K562 (cell line): ENCODE measurements around the gene DNAH10. TPM values are rescaled to one million over a fixed set of nuclear protein-coding genes. Genes with fewer than 3 reads are reported as not detected.
A peak's percentile ranks its signal among the peaks of the same experiment; 100 is the strongest.

Experiments
- ATAC-seq: fragments of 200-7000 bp; cut with Tn5 transposase; 3 replicates; pipeline ENCODE4 v1.9.1; 2020; ENCODE audit warnings: moderate library complexity
- BruUV-seq: library from RNA; stranded (reverse); fragments of 400-500 nt; replicated peaks from 2 replicates; lab custom pipeline; 2021; lab: Mats Ljungman, UMichigan
- CTCF ChIA-PET: fragments of 300-600 bp; formaldehyde crosslinking; extraction: SDS; loops from one replicate; lab custom pipeline; 2021; ENCODE audit warnings: low intra/inter-chr PET ratio; lab: Yijun Ruan, JAX
- POLR2A ChIA-PET: fragments of 300-600, 350-650 bp; sonication (Branson Sonifier 250); formaldehyde crosslinking; extraction: SDS; loops from one replicate; lab custom pipeline; 2021; ENCODE audit warnings: antibody characterized with exemption, inconsistent platforms; lab: Yijun Ruan, JAX
- DNase-seq, 4 experiments: peaks; one replicate each; pipeline versions ENCODE4 v3.0.0 to v3.0.0-alpha.2; 2011 to 2018; ENCODE audit warnings: low spot score in 3 of 4, mixed read lengths in 3 of 4; ENCODE audit errors: extremely low read depth in 1 of 4
- FAIRE-seq: peaks from 2 replicates; lab custom pipeline; 2011; peaks lifted over from hg19 to GRCh38; lab: Jason Lieb, UNC
- H2AFZ ChIP-seq: 2 replicates; pipeline ENCODE4 v1.6.0; 2011; ENCODE audit warnings: low read depth, low read length, control low read depth, inconsistent platforms
- H3K27ac ChIP-seq: fragments of 200-600 bp; 3 replicates; pipeline ENCODE4 v1.8.0; 2011; ENCODE audit warnings: low read depth, mild to moderate bottlenecking, control low read depth, inconsistent platforms, low read length, moderate library complexity, mixed read lengths; ENCODE audit errors: extremely low read depth
- H3K27me3 ChIP-seq, 2 experiments: fragments of 300-600 bp in 1 of 2; 2 replicates in 1 of 2; 3 replicates in 1 of 2; pipeline versions ENCODE4 v1.6.0 to v1.8.0; 2011; ENCODE audit warnings: inconsistent platforms in 2 of 2, low read length in 2 of 2, mild to moderate bottlenecking in 1 of 2, mixed read lengths in 1 of 2, moderate library complexity in 1 of 2; ENCODE audit not compliant: control insufficient read depth in 2 of 2, insufficient read depth in 2 of 2
- H3K36me3 ChIP-seq: fragments of 300-600 bp; 3 replicates; pipeline ENCODE4 v1.8.0; 2011; ENCODE audit warnings: mild to moderate bottlenecking, low read length, inconsistent platforms; ENCODE audit not compliant: control insufficient read depth, insufficient read depth
- H3K4me1 ChIP-seq, 2 experiments: fragments of 200-600 bp in 1 of 2; replicated peaks in 1 of 2; 2 replicates in 1 of 2; 3 replicates in 1 of 2; pipeline versions ENCODE4 v1.5.1 to v1.8.0; 2011; ENCODE audit warnings: inconsistent platforms in 2 of 2, low read length in 2 of 2, mild to moderate bottlenecking in 1 of 2, mixed read lengths in 1 of 2, moderate library complexity in 1 of 2; ENCODE audit not compliant: control insufficient read depth in 2 of 2, insufficient read depth in 2 of 2
- H3K4me2 ChIP-seq: 2 replicates; pipeline ENCODE4 v1.6.1; 2011; ENCODE audit warnings: low read length, control low read depth, inconsistent platforms, mixed read lengths; ENCODE audit not compliant: insufficient read depth
- H3K4me3 ChIP-seq: fragments of 200-600 bp; sonication (generic), shearing (Covaris generic); 2 replicates; pipeline ENCODE4 v1.5.1; 2016; ENCODE audit warnings: control low read depth, inconsistent platforms
- H3K79me2 ChIP-seq: fragments of 200-600 bp; 3 replicates; pipeline ENCODE4 v1.8.0; 2011; ENCODE audit warnings: low read length, inconsistent platforms; ENCODE audit not compliant: control insufficient read depth, insufficient read depth
- H3K9ac ChIP-seq, 2 experiments: 2 replicates each; pipeline versions ENCODE4 v1.6.0 to v1.6.1; 2011; ENCODE audit warnings: low read depth in 2 of 2, low read length in 2 of 2, control low read depth in 1 of 2, inconsistent platforms in 1 of 2, mild to moderate bottlenecking in 1 of 2, mixed read lengths in 1 of 2; ENCODE audit not compliant: insufficient read depth in 1 of 2
- H3K9me1 ChIP-seq: one replicate; pipeline ENCODE4 v1.6.0; 2011; ENCODE audit warnings: inconsistent platforms, mild to moderate bottlenecking, low read length, moderate library complexity; ENCODE audit not compliant: control insufficient read depth, insufficient read depth
- H3K9me3 ChIP-seq: replicated peaks from 2 replicates; pipeline ENCODE4 v1.5.1; 2011; ENCODE audit warnings: low read depth, low read length, inconsistent platforms; ENCODE audit not compliant: control insufficient read depth, insufficient read depth
- H4K20me1 ChIP-seq: replicated peaks from 2 replicates; pipeline ENCODE4 v1.6.1; 2011; ENCODE audit warnings: low read length, inconsistent platforms, mixed read lengths; ENCODE audit not compliant: control insufficient read depth, insufficient read depth
- DPF2 ChIP-seq: fragments of 450-650 bp; IDR thresholded peaks from 2 replicates; pipeline ENCODE4 v1.6.1; 2016
- ESRRA ChIP-seq: fragments of 450-650 bp; IDR thresholded peaks from 2 replicates; pipeline ENCODE4 v1.6.1; 2014; ENCODE audit warnings: low read depth, mild to moderate bottlenecking, moderate library complexity, borderline replicate concordance
- JUN ChIP-seq, 2 experiments: sonication (generic) in 1 of 2; formaldehyde crosslinking in 1 of 2; IDR thresholded peaks; 2 replicates each; pipeline versions ENCODE4 v1.6.1 to v1.8.0; 2012 to 2022; ENCODE audit warnings: borderline replicate concordance in 2 of 2, mild to moderate bottlenecking in 2 of 2, improper control_type of control experiment in 1 of 2, low read depth in 1 of 2, low read length in 1 of 2, missing genetic modification reagents in 1 of 2
- KLF13 ChIP-seq: fragments of 450-650 bp; IDR thresholded peaks from 2 replicates; pipeline ENCODE4 v1.6.1; 2016; ENCODE audit warnings: missing genetic modification characterization, low read depth, mild to moderate bottlenecking, missing compliant biosample characterization, moderate library complexity, borderline replicate concordance
- MCM3 ChIP-seq: fragments of 450-650 bp; IDR thresholded peaks from 2 replicates; pipeline ENCODE4 v1.6.1; 2016
- RBBP5 ChIP-seq: fragments of 200-600 bp; sonication (generic); IDR thresholded peaks from 2 replicates; pipeline ENCODE4 v1.6.1; 2012; ENCODE audit warnings: borderline replicate concordance, mild to moderate bottlenecking, low read length, control low read depth, inconsistent platforms; ENCODE audit not compliant: insufficient read depth, poor library complexity, severe bottlenecking
- ZNF143 ChIP-seq: sonication (generic); formaldehyde crosslinking; IDR thresholded peaks from 2 replicates; pipeline ENCODE4 v1.9.0; 2022; ENCODE audit warnings: mild to moderate bottlenecking, missing genetic modification reagents
- ZNF232 ChIP-seq: sonication (generic); formaldehyde crosslinking; IDR thresholded peaks from 2 replicates; pipeline ENCODE4 v1.8.0; 2022; ENCODE audit warnings: mild to moderate bottlenecking, missing genetic modification reagents
- ZNF280A ChIP-seq: fragments of 450-650 bp; IDR thresholded peaks from 2 replicates; pipeline ENCODE4 v1.6.1; 2018; ENCODE audit warnings: mild to moderate bottlenecking, low read depth; ENCODE audit not compliant: partially characterized antibody
- WGBS: fragments of 100-300 bp; shearing (Covaris generic); methylation state at CpG from one replicate; pipeline ENCODE4 v1.1.6; 2016; ENCODE audit warnings: low coverage, mixed read lengths; ENCODE audit not compliant: insufficient coverage; ENCODE audit errors: missing lambda C conversion rate; 5-methylcytosine and 5-hydroxymethylcytosine counted together
- in situ Hi-C: fragments of 300-500 bp; cut with MboI; formaldehyde crosslinking; loops from 4 replicates; pipeline ENCODE4 v1.15.0; 2018; ENCODE audit warnings: inconsistent platforms, mixed read lengths
- intact Hi-C: fragments of 100-400 bp; cut with micrococcal nuclease; formaldehyde crosslinking; loops from 2 replicates; pipeline ENCODE4 v1.14.2; 2022
- polyA plus RNA-seq, 8 experiments: library from polyadenylated mRNA; depleted of rRNA in 4 of 8; stranded (reverse) in 5 of 8; unstranded in 3 of 8; fragments of >200 nt; fragmentation: Nextera tagmentation in 2 of 8; fragmentation: Illumina TruSeq in 1 of 8; extraction: Ambion mirVana in 2 of 8; extraction: Trizol in 1 of 8; gene quantifications; 2 replicates each; pipeline versions ENCODE4 v1.2.1 to v1.2.3, GENCODE V29; 2011 to 2014; ENCODE audit warnings: inconsistent platforms in 1 of 8, missing spikeins in 1 of 8
- total RNA-seq, 7 experiments: library from RNA; depleted of rRNA in 6 of 7; stranded (reverse); fragments of >200 nt in 6 of 7; fragmentation: Illumina TruSeq in 2 of 7; extraction: Trizol in 2 of 7; gene quantifications; 2 replicates each; pipeline versions ENCODE4 v1.2.1 to v1.2.3, GENCODE V29; 2011 to 2021; ENCODE audit warnings: low replicate concordance in 1 of 7
- TF ChIP-seq, protein P1 (sequence below): fragments of 250-450 bp; sonication (Bioruptor Pico); IDR thresholded peaks from 2 replicates; pipeline ENCODE4 v1.4.0; 2020
- TF ChIP-seq, protein P2 (sequence below): fragments of 200-400 bp; formaldehyde crosslinking; IDR thresholded peaks from 2 replicates; pipeline ENCODE4 v1.6.1; 2017; ENCODE audit warnings: mild to moderate bottlenecking, low read depth, low read length, moderate library complexity
- TF ChIP-seq, protein P3 (sequence below): fragments of 450-650 bp; formaldehyde crosslinking; IDR thresholded peaks from 2 replicates; pipeline ENCODE4 v1.4.0; 2022; ENCODE audit warnings: missing genetic modification characterization
- TF ChIP-seq, protein P4 (sequence below): fragments of 250-450 bp; sonication (Bioruptor Pico); IDR thresholded peaks from 2 replicates; pipeline ENCODE4 v1.9.0; 2021; ENCODE audit warnings: mild to moderate bottlenecking

DNAH10 gene
- total and polyA plus RNA-seq, 9 of the 15 experiments (the other 6 are each of a cell fraction or from before 2014, with no cell fraction given): 0.01 to 0.06 (median 0.04) TPM; not detected in 1

DNA sequence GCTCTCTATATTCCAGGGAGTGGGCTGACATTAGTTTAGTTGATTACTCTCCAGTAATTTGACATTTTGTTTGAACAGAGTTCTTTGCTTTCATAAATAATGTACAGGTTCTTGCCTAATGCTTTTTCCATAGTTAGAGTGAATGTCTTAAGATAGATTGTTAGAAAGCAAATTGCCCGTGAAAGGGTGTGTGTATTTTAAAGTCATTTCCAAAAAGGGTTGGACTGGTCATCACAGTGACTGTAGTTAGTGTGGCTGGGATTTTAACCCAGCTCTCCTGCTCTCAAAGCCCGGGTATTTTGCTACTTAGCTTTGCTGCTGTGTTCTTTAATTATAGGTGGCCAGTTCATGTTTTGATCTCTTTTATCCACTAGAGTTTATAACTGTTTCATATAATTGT lies 74.2 kb downstream of the DNAH10 start (continued):
- TF ChIP-seq ZNF280A: no peak
- no peak for TF ChIP-seq ESRRA
- TF ChIP-seq, protein P1, sequence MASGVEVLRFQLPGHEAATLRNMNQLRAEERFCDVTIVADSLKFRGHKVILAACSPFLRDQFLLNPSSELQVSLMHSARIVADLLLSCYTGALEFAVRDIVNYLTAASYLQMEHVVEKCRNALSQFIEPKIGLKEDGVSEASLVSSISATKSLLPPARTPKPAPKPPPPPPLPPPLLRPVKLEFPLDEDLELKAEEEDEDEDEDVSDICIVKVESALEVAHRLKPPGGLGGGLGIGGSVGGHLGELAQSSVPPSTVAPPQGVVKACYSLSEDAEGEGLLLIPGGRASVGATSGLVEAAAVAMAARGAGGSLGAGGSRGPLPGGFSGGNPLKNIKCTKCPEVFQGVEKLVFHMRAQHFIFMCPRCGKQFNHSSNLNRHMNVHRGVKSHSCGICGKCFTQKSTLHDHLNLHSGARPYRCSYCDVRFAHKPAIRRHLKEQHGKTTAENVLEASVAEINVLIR (CRISPR knock-in tag): no peak
- TF ChIP-seq KLF13 (tag): no peak
- TF ChIP-seq MCM3: no peak
- no peak for TF ChIP-seq RBBP5

- FAIRE-seq: no peak
- peaks cover 3 to 21% of the 10 kb centered on the region in 2 experiments; a peak in 4 of 5 replicates for H3K27me3 ChIP-seq
- H3K79me2 ChIP-seq: no peaks in the 10 kb centered on the region
- peaks cover 5% of the 10 kb centered on the region in 2 experiments; a peak in 2 of 5 replicates for H3K4me1 ChIP-seq
- no TSS peak for BruUV-seq
- H2AFZ ChIP-seq: peak overlapping the region; percentile 34
- H3K4me3 ChIP-seq: no peak overlapping the region
- ATAC-seq: no peak
- H3K36me3 ChIP-seq: no peaks in the 10 kb centered on the region
- peak overlapping the region; percentile 35 for H3K4me2 ChIP-seq
- H4K20me1 ChIP-seq: no peaks in the 10 kb centered on the region
- intact Hi-C loops (loop anchor here (5.0 kb wide), 1 partner anchor 33 kb away; no protein-coding TSS in a partner anchor), in situ Hi-C loops (no loop called here)
- WGBS: 16% methylated on average over 6 of the region's 6 CpGs
- H3K27ac ChIP-seq: no peak overlapping the region
- ChIA-PET CTCF (no interaction called here), POLR2A (interaction anchor here (0.6 to 1.3 kb wide), 2 partner anchors 13 to 448 kb away, joined by 3 to 5 read pairs; no protein-coding TSS in a partner anchor)
- H3K9me1 ChIP-seq: no peaks in the 10 kb centered on the region
- H3K9ac ChIP-seq: no peak overlapping the region
- no peaks in the 10 kb centered on the region; the same call in 1 of the 2 replicates for H3K9me3 ChIP-seq
- DNase-seq: no peak
- TF ChIP-seq, protein P2, sequence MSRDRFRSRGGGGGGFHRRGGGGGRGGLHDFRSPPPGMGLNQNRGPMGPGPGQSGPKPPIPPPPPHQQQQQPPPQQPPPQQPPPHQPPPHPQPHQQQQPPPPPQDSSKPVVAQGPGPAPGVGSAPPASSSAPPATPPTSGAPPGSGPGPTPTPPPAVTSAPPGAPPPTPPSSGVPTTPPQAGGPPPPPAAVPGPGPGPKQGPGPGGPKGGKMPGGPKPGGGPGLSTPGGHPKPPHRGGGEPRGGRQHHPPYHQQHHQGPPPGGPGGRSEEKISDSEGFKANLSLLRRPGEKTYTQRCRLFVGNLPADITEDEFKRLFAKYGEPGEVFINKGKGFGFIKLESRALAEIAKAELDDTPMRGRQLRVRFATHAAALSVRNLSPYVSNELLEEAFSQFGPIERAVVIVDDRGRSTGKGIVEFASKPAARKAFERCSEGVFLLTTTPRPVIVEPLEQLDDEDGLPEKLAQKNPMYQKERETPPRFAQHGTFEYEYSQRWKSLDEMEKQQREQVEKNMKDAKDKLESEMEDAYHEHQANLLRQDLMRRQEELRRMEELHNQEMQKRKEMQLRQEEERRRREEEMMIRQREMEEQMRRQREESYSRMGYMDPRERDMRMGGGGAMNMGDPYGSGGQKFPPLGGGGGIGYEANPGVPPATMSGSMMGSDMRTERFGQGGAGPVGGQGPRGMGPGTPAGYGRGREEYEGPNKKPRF: no peak
- TF ChIP-seq ZNF143 (CRISPR knock-in tag) (no peak), JUN (IDR thresholded peaks at IDR 0.05; ENCODE audit: borderline replicate concordance, low read depth, low read length) (no peak), JUN (CRISPR knock-in tag; IDR thresholded peaks at IDR 0.05; ENCODE audit: borderline replicate concordance) (no peak), DPF2 (no peak), ZNF232 (CRISPR knock-in tag) (no peak)
- TF ChIP-seq, protein P3, sequence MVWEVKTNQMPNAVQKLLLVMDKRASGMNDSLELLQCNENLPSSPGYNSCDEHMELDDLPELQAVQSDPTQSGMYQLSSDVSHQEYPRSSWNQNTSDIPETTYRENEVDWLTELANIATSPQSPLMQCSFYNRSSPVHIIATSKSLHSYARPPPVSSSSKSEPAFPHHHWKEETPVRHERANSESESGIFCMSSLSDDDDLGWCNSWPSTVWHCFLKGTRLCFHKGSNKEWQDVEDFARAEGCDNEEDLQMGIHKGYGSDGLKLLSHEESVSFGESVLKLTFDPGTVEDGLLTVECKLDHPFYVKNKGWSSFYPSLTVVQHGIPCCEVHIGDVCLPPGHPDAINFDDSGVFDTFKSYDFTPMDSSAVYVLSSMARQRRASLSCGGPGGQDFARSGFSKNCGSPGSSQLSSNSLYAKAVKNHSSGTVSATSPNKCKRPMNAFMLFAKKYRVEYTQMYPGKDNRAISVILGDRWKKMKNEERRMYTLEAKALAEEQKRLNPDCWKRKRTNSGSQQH (CRISPR knock-in tag): no peak
- TF ChIP-seq, protein P4, sequence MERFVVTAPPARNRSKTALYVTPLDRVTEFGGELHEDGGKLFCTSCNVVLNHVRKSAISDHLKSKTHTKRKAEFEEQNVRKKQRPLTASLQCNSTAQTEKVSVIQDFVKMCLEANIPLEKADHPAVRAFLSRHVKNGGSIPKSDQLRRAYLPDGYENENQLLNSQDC (CRISPR knock-in tag): no peak
These were observed 77.7 kb downstream of the DNAH10 start for GRCh38 chr12:123839826-123840225.
